ENCODE measurements around the gene NOLC1. TPM values are rescaled to one million over a fixed set of nuclear protein-coding genes. Genes with fewer than 3 reads are reported as not detected.
A peak's percentile ranks its signal among the peaks of the same experiment; 100 is the strongest.

NOLC1 gene
- total and polyA plus RNA-seq, 2 of the 4 experiments (the other 2 are of a cell fraction) = 43.2 to 55.3 TPM

DNA sequence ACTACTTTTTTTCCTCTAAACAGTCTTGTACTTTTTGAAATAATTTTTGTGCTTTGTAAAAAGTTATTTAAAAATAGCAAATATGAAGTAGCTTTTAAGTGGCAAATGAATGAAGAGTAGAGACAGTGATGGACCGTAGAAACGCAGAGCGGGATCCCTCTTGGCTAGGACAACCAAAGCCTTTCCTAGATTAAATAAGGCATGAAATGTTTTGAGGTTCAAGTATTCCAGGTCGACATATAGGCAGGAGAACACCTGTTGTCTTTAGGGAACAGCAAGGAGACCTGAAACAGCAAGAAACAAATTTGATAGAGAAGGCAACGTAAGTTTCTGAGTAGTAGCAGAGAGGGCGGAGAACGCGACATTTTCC lies 20.0 kb upstream of the NOLC1 start:
- Histone ChIP-seq H4K5ac (ENCODE audit: low read depth, low read length) (no peak overlapping the region), H2BK120ac (ENCODE audit: low read depth, low read length) (peak overlapping the region; percentile 38; the same call in 1 of the 2 replicates), H3K79me1 (ENCODE audit: low read depth in 1 of 2, low read length in 2 of 2) (peaks cover 0 to 34% of the 10 kb centered on the region in 2 experiments; a peak in 2 of 4 replicates), H4K8ac (ENCODE audit: low read depth in 2 of 2, low read length in 2 of 2) (peak overlapping the region; percentile 13 to 89), H3K4me1 (ENCODE audit: control insufficient read depth, insufficient read depth, low read length) (peaks cover 11% of the 10 kb centered on the region), H4K20me1 (ENCODE audit: insufficient read depth, low read length) (peaks cover 38% of the 10 kb centered on the region), H3K23ac (ENCODE audit: low read depth, low read length) (peak overlapping the region; percentile 78; the same call in 1 of the 2 replicates), H3K56ac (ENCODE audit: extremely low read depth, insufficient read depth, low read length) (no peak overlapping the region), H3K14ac (replicated peaks; ENCODE audit: low read depth, low read length) (peak overlapping the region; percentile 27; the same call in 1 of the 2 replicates), H2AK9ac (replicated peaks; ENCODE audit: low read depth, low read length, poor library complexity) (no peak overlapping the region), H3K27ac (ENCODE audit: insufficient read depth, low read length) (no peak overlapping the region), H3K36me3 (ENCODE audit: control insufficient read depth, insufficient read depth, low read length) (no peaks in the 10 kb centered on the region; the same call in 1 of the 2 replicates), H3K9me1 (ENCODE audit: insufficient read depth, low read length) (peaks cover 14% of the 10 kb centered on the region), H2BK20ac (ENCODE audit: low read depth, low read length) (peak overlapping the region; percentile 42; the same call in 1 of the 2 replicates), H2AFZ (replicated peaks; ENCODE audit: low read length, poor library complexity) (peak overlapping the region; percentile 91), H3K4ac (ENCODE audit: low read depth, low read length) (peak overlapping the region; percentile 53; the same call in 1 of the 2 replicates), H4K91ac (ENCODE audit: insufficient read depth, low read depth, low read length) (peak overlapping the region; percentile 53), H3K9me3 (ENCODE audit: control insufficient read depth, insufficient read depth, low read length) (no peaks in the 10 kb centered on the region), H2BK5ac (ENCODE audit: low read depth, low read length, poor library complexity, severe bottlenecking) (peak overlapping the region; percentile 62), H3K27me3 (ENCODE audit: control insufficient read depth, insufficient read depth, low read length) (no peaks in the 10 kb centered on the region), H2AK5ac (ENCODE audit: low read depth, low read length) (0 out of 2 replicates have a peak overlapping the region, but pooled peaks have one; percentile 18), H3K18ac (ENCODE audit: low read depth, low read length) (no peak overlapping the region), H3K4me3 (ENCODE audit: insufficient read depth, low read depth, low read length) (peak overlapping the region; percentile 61; the same call in 1 of the 2 replicates), H2BK15ac (ENCODE audit: low read depth, low read length) (peak overlapping the region; percentile 6; the same call in 1 of the 3 replicates), H3K9ac (ENCODE audit: low read depth, low read length) (peak overlapping the region; percentile 12; the same call in 1 of the 2 replicates), H3K4me2 (ENCODE audit: low read depth, low read length) (peak overlapping the region; percentile 65; the same call in 1 of the 2 replicates)
- ATAC-seq (ENCODE audit: low read depth) (no peak), DNase-seq (no peak)
- no peak for TF ChIP-seq MXI1 (IDR thresholded peaks at IDR 0.05; ENCODE audit: borderline replicate concordance, low read depth, low read length)
- TF ChIP-seq BHLHE40 (IDR thresholded peaks at IDR 0.05; ENCODE audit: low read depth, low read length) = no peak
- no peak for TF ChIP-seq RFX5 (IDR thresholded peaks at IDR 0.05; ENCODE audit: low read depth, low read length)
- no peak for TF ChIP-seq POLR2A (IDR thresholded peaks at IDR 0.05; ENCODE audit: low read depth, low read length)
- no peak for TF ChIP-seq RAD21 (IDR thresholded peaks at IDR 0.05; ENCODE audit: low read length)
- TF ChIP-seq MAFK (IDR thresholded peaks at IDR 0.05; ENCODE audit: low read depth, low read length) = no peak
- TF ChIP-seq MAZ (IDR thresholded peaks at IDR 0.05; ENCODE audit: borderline replicate concordance, low read depth, low read length) = no peak
- TF ChIP-seq CTCF (conservative IDR thresholded peaks at IDR 0.05; ENCODE audit: low read depth, low read length) = no peak
- no peak for TF ChIP-seq USF2 (IDR thresholded peaks at IDR 0.05; ENCODE audit: low read depth, low read length)
- no peak for TF ChIP-seq ELK1 (IDR thresholded peaks at IDR 0.05; ENCODE audit: borderline replicate concordance, low read depth, low read length)
- TF ChIP-seq CHD1 (IDR thresholded peaks at IDR 0.05; ENCODE audit: low read depth, low read length) = no peak
- no peak for TF ChIP-seq SMC3 (IDR thresholded peaks at IDR 0.05; ENCODE audit: low read depth, low read length)
- no peak for TF ChIP-seq CEBPB (IDR thresholded peaks at IDR 0.05; ENCODE audit: low read depth, low read length)
- no peak for TF ChIP-seq NFE2L2 (IDR thresholded peaks at IDR 0.05; ENCODE audit: low read depth, low read length)
- TF ChIP-seq FOS (IDR thresholded peaks at IDR 0.05; ENCODE audit: low read depth, low read length) = no peak
- no peak for TF ChIP-seq RCOR1 (IDR thresholded peaks at IDR 0.05; ENCODE audit: insufficient replicate concordance, low read length)
- POLR2A ChIA-PET (ENCODE audit: unreplicated experiment) = no interaction called here
- dilution Hi-C loops (cut with HindIII; ENCODE audit: low sequenced_read_pairs, unreplicated experiment) = no loop called here
- no TSS peak for BruUV-seq (replicated peaks)
- intact Hi-C loops (cut with micrococcal nuclease) = no loop called here
- in situ Hi-C loops (cut with MboI; ENCODE audit: low sequenced_read_pairs) = no loop called here
- CTCF ChIA-PET = interaction anchor here (0.7 to 2.1 kb wide), 3 partner anchors 10 to 27 kb away, joined by 3 to 10 read pairs (median 3); no protein-coding TSS in a partner anchor
- 23% methylated on average over 4 of the region's 8 CpGs; no CpG with 5 or more reads in 1 of the 2 experiments for WGBS, 2 experiments (ENCODE audit: extremely low coverage in 2 of 2, insufficient read length in 1 of 2)

All from IMR-90 (cell line).